Breast epithelium (tissue), 4 donors: ENCODE measurements around the gene KCNH4. TPM values are rescaled to one million over a fixed set of nuclear protein-coding genes. Genes with fewer than 3 reads are reported as not detected.
A peak's percentile ranks its signal among the peaks of the same experiment; 100 is the strongest.
"Not testable (repeated sequence)": the region's sequence is repeated elsewhere in the genome, so short reads cannot be mapped to it uniquely, and the experiment has no call there.

Source experiments
- DNase-seq, 2 donors: peaks; one replicate each; pipeline ENCODE4 v3.0.0-alpha.2; 2019; ENCODE audit warnings: low spot score in 2 of 2
- H3K27ac ChIP-seq, 2 donors: fragments of 200-600 bp; sonication (generic) in 1 of 2; one replicate each; pipeline ENCODE4 v1.5.1; 2016 to 2019; ENCODE audit warnings: mild to moderate bottlenecking in 1 of 2
- H3K27me3 ChIP-seq, 2 donors: fragments of 200-600 bp; sonication (generic) in 1 of 2; one replicate each; pipeline versions ENCODE4 v1.5.1 to v1.6.0; 2017 to 2019; ENCODE audit warnings: control low read depth in 1 of 2, mild to moderate bottlenecking in 1 of 2
- H3K36me3 ChIP-seq: fragments of 200-600 bp; one replicate; pipeline ENCODE4 v1.5.1; 2019
- H3K4me1 ChIP-seq, 2 donors: fragments of 200-600 bp; sonication (generic); one replicate each; pipeline ENCODE4 v1.5.1; 2016 to 2019; ENCODE audit warnings: control low read depth in 1 of 2
- H3K4me3 ChIP-seq, 3 donors: fragments of 200-600 bp; sonication (generic); 1 replicate in 2 of 3; 2 replicates in 1 of 3; pipeline ENCODE4 v1.5.1; 2016 to 2019; ENCODE audit warnings: mild to moderate bottlenecking in 3 of 3, moderate library complexity in 2 of 3
- H3K9me3 ChIP-seq, 2 donors: fragments of 200-600 bp; sonication (generic) in 1 of 2; one replicate each; pipeline ENCODE4 v1.5.1; 2016 to 2019; ENCODE audit warnings: control low read depth in 1 of 2
- CTCF ChIP-seq, 3 donors: fragments of 450-650 bp; IDR thresholded peaks; one replicate each; pipeline ENCODE4 v1.5.1; 2016 to 2017; ENCODE audit warnings: antibody characterized with exemption in 3 of 3, mild to moderate bottlenecking in 3 of 3, moderate library complexity in 3 of 3
- POLR2A ChIP-seq: fragments of 450-650 bp; IDR thresholded peaks from one replicate; pipeline ENCODE4 v1.6.1; 2016; ENCODE audit warnings: antibody characterized with exemption, mild to moderate bottlenecking, moderate library complexity
- POLR2AphosphoS5 ChIP-seq, 3 donors: sonication (generic); formaldehyde crosslinking; IDR thresholded peaks; one replicate each; pipeline ENCODE4 v1.6.1; 2017; ENCODE audit warnings: antibody characterized with exemption in 3 of 3
- intact Hi-C: fragments of 100-400 bp; cut with DNase I; formaldehyde crosslinking; loops from one replicate; pipeline ENCODE4 v1.15.1; 2023; ENCODE audit warnings: low total_unique reads
- total RNA-seq, 3 donors: library from RNA; depleted of rRNA; stranded (reverse); fragments of >200 nt; gene quantifications; one replicate each; pipeline ENCODE4 v1.1.0, GENCODE V29; 2016

KCNH4 gene
- total RNA-seq, 3 donors from 2014 or later = under 0.01 TPM; not detected in 2

DNA sequence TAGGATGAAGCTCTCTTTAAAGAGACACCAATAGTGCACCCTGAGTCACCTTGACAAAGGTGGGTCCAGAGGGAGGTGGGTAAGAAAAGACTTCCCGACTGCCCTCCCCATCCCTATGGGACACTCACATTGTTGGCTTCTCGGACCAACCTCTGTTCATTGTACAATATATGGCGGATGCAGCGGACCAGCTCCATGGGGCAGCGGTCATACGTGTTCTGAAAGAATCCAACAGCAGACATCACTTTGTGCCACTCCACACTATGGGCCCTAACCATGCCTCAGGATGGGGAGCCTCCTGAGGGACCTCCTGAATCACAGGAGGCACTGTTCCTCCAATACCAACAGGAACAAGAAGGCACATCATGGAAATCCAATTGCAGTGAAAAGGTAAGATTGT is 43.7 kb upstream of the KCNH4 start:
- H3K27ac ChIP-seq = no peak overlapping the region
- no peaks in the 10 kb centered on the region for H3K4me1 ChIP-seq
- no peak for DNase-seq
- no peak overlapping the region for H3K4me3 ChIP-seq
- no peaks in the 10 kb centered on the region for H3K27me3 ChIP-seq
- TF ChIP-seq POLR2AphosphoS5 (IDR thresholded peaks at IDR 0.05) (no peak), POLR2A (no peak), CTCF (IDR thresholded peaks at IDR 0.05) (no peak)
- no peaks in the 10 kb centered on the region for H3K36me3 ChIP-seq
- intact Hi-C loops = loop anchor here (5.0 kb wide), 1 partner anchor 1993 kb away; the partner anchor contains the start of gene UBTF
- H3K9me3 ChIP-seq = no peaks in the 10 kb centered on the region

GRCh38 chr17:42221886-42222745 is 41.2 kb upstream of the KCNH4 start:
- no peaks in the 10 kb centered on the region for H3K27me3 ChIP-seq
- H3K4me3 ChIP-seq = no peak overlapping the region
- intact Hi-C loops = loop anchor here (5.0 kb wide), 1 partner anchor 1995 kb away; the partner anchor contains the start of gene UBTF
- no peaks in the 10 kb centered on the region for H3K4me1 ChIP-seq
- no peak overlapping the region for H3K27ac ChIP-seq
- DNase-seq = no peak
- no peaks in the 10 kb centered on the region for H3K36me3 ChIP-seq
- TF ChIP-seq POLR2AphosphoS5 (IDR thresholded peaks at IDR 0.05) (no peak), CTCF (IDR thresholded peaks at IDR 0.05) (peak in 2 of 3 donors; percentile 36 to 48)
- H3K9me3 ChIP-seq = no peaks in the 10 kb centered on the region

DNA sequence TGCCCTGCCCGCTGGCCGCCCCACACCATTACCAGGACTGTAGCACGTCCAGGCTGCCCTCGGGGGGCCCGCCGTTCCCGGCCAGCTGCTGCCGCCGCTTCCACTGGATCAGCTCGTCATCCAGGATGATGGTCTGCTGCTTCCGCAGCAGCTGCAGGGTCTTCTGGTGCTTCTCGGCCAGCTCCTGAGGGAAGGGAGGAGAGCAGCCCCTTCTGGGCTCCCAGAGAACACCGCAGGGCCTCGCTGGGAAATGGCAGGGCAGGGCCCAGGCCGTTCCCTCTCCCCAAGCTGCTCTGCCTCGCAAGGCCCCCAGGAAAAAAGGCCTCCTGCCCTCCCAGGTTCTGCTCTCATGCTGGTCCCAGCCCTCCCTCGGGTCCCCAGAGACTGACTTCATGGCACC is 38.3 kb upstream of the KCNH4 start:
- H3K4me3 ChIP-seq, intact Hi-C loops, H3K36me3 ChIP-seq, H3K27ac ChIP-seq, H3K9me3 ChIP-seq, H3K27me3 ChIP-seq, H3K4me1 ChIP-seq, DNase-seq: not testable (repeated sequence)

- no peaks in the 10 kb centered on the region for H3K36me3 ChIP-seq
- intact Hi-C loops = no loop called here
Measured at GRCh38 chr17:42214156-42214555, 33.2 kb upstream of the KCNH4 start.

GRCh38 chr17:42212382-42212781 is 31.4 kb upstream of the KCNH4 start:
- intact Hi-C loops = no loop called here
- no peaks in the 10 kb centered on the region for H3K4me1 ChIP-seq
- no peak for DNase-seq
- H3K27ac ChIP-seq = peak overlapping the region in 1 of 2 donors; percentile 29
- no peaks in the 10 kb centered on the region for H3K27me3 ChIP-seq
- H3K4me3 ChIP-seq = no peak overlapping the region
- no peaks in the 10 kb centered on the region for H3K36me3 ChIP-seq
- no peaks in the 10 kb centered on the region for H3K9me3 ChIP-seq
- TF ChIP-seq CTCF (IDR thresholded peaks at IDR 0.05) (no peak), POLR2A (no peak), POLR2AphosphoS5 (IDR thresholded peaks at IDR 0.05) (no peak)

More at GRCh38 chr17:42214156-42214555, 33.2 kb upstream of the KCNH4 start:
- TF ChIP-seq POLR2AphosphoS5 (IDR thresholded peaks at IDR 0.05) (no peak), CTCF (IDR thresholded peaks at IDR 0.05) (no peak), POLR2A (no peak)
- no peaks in the 10 kb centered on the region for H3K27me3 ChIP-seq
- no peak for DNase-seq
- no peak overlapping the region for H3K27ac ChIP-seq
- H3K4me1 ChIP-seq = no peaks in the 10 kb centered on the region
- no peaks in the 10 kb centered on the region for H3K9me3 ChIP-seq
- no peak overlapping the region for H3K4me3 ChIP-seq

GRCh38 chr17:42211921-42212341 is 31.0 kb upstream of the KCNH4 start:
- H3K27me3 ChIP-seq, H3K4me1 ChIP-seq, DNase-seq, H3K9me3 ChIP-seq, H3K36me3 ChIP-seq, H3K4me3 ChIP-seq, intact Hi-C loops: not testable (repeated sequence)
- peak overlapping the region in 1 of 2 donors; percentile 29 for H3K27ac ChIP-seq
